Left cardiac atrium (tissue), 4 donors: ENCODE results near the gene CCDC117. TPM values are rescaled to one million over a fixed set of nuclear protein-coding genes. Genes with fewer than 3 reads are reported as not detected.

ENCODE experiments used
- ATAC-seq, 2 donors: fragments of 200-7000 bp; cut with Tn5 transposase; one replicate each; pipeline ENCODE4 v1.9.1; 2020; ENCODE audit warnings: mild to moderate bottlenecking in 2 of 2, moderate library complexity in 2 of 2
- DNase-seq: peaks from one replicate; pipeline ENCODE4 v3.0.0-alpha.2; 2020
- intact Hi-C, 2 donors: fragments of 100-400 bp; cut with DNase I; formaldehyde crosslinking; loops; one replicate each; pipeline versions ENCODE4 v1.14.1 to v1.15.1; 2022 to 2023
- total RNA-seq, 2 donors: library from RNA; stranded (reverse); fragmentation: NEBNext Ultra II Directional; extraction: Animal tissue kit (Norgen Biotek cat#: 25700); gene quantifications; one replicate each; pipeline ENCODE4 v1.2.1, GENCODE V29; 2021
- donor health status: DM: no; HTN: yes; CAD: no.
- donor health status: DM: no; HTN: yes; CAD: no; lungs with severe emphysema.
- donor health status: DM: yes; HTN: yes; CAD: no.
- donor health status: Dilated cardiomyopathy.

CCDC117 gene
- total RNA-seq, 2 donors from 2014 or later: 12.9 to 13.6 TPM

DNA sequence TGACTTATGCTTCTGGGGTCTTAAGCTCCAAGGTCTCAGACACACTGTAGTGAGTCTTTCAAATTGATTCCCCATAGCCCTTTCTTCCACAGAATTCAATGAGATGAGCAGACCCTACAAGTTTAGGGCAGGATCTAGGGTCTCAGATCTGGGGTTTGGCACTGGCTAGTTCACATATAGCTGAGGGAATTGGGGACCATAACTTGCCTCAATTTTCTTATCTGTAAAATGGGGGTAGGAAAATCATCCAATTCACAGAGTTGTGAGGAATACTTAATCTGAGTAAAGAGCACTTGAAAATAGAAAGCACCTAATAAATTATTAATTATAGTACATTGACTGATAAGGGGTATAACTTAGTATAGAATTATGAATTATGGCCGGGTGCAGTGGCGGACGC, 5.9 kb upstream of the CCDC117 start:
- DNase-seq (no peak), ATAC-seq (no peak)
- intact Hi-C loops: no loop called here

DNA sequence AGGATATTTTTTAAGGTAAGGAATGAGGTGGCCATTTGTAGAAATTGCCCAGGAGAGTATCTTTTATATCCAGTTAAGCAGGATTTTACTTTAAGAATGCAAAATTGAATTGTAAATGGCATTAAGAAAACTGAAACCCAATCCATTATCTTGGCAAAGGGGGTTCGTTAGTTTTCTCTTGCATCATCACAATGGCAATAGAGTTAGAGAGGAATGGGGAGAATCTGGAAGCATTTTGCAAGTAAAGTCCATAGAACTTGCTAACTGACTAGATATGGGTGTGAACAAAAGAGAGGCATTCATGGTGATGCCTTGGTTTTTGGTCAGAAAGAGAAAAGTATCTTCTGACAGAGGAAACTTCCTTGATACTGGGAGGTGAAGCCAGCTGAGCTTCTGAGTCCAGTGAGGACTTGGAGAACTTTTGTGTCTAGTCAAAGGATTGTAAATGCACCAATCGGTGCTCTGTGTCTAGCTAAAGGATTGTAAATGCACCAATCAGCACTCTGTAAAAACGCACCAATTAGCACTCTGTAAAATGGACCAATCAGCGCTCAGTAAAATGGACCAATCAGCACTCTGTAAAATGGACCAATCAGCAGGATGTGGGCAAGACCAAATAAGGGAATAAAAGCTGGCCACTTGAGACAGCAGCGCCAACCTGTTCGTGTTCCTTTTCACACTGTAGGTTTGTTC, 3.6 kb upstream of the CCDC117 start:
- no peak for DNase-seq
- intact Hi-C loops: no loop called here
- no peak for ATAC-seq

DNA sequence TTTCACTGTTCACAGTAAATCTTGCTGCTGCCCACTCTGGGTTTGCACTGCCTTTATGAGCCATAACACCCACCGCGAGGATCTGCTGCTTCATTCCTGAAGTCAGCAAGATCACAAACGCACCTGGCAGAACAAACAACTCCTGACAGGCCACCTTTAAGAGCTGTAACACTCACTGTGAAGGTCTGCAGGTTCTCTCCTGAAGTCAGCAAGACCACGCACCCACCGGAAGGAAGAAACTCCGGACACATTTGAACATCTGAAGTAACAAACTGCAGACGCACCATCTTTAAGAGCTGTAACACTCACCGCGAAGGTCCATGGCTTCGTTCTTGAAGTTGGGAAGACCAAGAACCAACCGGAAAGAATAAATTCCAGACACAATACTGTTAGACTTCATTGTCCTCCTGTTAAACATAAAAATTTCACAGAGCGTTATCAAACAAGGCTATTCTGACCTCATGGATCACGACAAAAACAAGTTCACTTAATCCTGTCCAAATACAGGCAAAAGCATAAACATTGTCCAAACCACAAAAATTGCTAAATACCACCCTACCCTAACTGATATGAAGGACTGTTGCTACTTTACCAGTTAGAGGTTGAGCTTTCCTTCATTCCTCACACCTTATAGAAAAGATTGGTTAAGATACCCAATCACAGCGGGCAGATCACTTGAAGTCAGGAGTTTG, 3.0 kb upstream of the CCDC117 start:
- ATAC-seq: no peak
- no peak for DNase-seq
- intact Hi-C loops: no loop called here

DNA sequence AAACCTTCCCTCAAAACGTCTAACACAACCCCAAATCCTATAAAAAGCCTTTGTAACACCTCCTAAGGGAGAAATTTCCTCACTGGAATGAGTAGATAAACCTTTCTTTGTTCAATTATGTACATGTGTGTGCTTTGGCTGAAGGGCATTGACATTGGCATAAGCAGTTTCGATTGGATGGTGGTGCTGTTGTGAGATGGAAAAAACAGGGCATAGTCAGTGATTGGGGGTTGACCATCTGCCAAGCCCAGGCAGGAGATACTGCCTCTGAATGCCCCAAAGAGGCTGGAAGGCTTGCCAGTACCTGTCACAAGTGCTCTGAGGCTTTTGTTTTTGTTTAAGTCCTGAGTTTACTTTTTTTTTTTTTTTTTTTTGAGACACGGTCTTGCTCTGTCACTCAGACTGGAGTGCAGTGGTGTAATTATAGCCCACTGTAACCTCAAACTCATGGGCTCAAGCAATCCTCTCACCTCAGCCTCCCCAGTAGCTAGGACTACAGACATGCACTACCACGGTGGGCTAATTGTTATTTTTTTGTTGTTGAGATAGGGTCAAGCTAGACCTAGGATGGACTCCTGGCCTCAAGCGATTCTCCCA, 1.2 kb upstream of the CCDC117 start:
- DNase-seq: no peak
- intact Hi-C loops: no loop called here
- ATAC-seq: no peak

DNA sequence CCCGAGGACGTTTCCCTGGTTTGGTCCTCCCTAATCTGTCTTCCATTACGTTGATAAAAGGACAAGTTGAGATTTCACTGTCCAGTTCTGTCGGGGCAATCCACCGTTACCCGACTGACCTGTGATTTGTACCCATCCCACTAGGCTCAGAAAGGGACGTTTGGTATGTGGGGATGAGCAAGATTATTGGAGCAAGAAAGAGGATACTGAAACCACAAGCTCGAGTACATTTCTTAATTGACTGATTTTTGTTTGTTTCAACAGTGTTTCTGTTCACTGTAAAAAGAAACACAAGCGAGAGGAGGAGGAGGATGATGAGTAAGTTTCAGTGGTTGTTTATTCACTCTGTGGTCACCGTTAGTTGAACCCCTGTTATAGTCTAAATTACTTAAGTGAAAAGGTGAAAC, 969 bp downstream of the CCDC117 start:
- DNase-seq (no peak), ATAC-seq (no peak)
- intact Hi-C loops: no loop called here

DNA sequence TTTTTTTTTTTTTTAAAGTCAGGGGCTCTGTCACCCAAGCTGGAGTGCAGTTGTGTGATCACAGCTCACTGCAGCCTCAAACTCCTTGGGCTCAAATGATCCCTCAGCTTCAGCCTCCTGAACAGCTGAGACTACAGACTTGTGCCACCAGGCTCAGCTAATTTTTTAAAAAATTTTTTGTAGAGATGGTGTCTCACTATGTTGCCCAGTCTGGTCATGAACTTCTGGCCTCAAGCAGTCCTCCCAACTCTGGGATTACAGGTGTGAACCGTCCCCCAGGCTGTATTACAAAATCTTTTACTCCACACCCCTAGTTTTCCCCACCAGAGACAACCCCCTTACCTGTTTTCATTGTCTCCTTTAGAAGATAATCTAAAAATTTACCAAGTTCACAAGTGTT, 1.9 kb downstream of the CCDC117 start:
- intact Hi-C loops: no loop called here
- DNase-seq (no peak), ATAC-seq (no peak)

DNA sequence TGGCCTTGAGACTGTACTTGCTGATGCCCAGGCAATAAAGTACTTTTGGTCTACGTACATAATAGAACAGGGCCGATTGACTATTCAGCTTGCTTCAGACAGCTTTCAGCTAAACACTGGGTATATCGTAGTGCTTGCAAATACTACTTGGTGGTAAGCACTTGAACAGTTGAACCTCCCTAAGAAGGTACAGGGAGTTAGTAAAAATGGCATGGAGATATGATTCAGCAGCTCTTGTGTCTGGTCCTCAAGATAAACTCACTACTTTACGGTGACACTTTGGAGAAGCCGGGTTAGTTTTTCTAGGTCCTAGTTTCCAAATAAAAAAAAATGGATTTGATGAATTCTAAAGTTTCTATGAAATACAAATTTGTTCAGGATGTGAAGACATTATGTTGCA, 7.3 kb downstream of the CCDC117 start:
- peak in 1 of 2 donors; percentile 21 for ATAC-seq
- intact Hi-C loops: no loop called here

DNA sequence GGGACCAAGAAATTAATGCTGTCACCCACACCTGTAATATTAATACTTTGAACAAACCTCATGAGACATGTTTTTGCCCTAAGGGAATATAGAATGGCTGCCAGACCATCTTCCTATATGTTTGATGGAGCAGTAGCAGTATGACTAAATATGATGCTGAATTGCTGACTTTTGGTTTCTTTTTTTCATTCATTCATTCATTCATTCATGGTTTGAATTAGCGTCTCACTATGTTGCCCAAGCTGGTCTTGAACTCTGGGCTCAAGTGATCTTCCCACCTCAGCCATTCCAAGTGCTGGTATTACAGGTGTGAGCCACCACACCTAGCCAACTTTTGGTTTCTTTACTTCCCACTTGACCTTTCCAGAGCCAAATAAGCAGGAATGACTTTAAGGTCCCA, 7.8 kb downstream of the CCDC117 start:
- intact Hi-C loops: no loop called here
- DNase-seq (no peak), ATAC-seq (no peak)

More for the DNA sequence above, 7.3 kb downstream of the CCDC117 start:
- DNase-seq: no peak

DNA sequence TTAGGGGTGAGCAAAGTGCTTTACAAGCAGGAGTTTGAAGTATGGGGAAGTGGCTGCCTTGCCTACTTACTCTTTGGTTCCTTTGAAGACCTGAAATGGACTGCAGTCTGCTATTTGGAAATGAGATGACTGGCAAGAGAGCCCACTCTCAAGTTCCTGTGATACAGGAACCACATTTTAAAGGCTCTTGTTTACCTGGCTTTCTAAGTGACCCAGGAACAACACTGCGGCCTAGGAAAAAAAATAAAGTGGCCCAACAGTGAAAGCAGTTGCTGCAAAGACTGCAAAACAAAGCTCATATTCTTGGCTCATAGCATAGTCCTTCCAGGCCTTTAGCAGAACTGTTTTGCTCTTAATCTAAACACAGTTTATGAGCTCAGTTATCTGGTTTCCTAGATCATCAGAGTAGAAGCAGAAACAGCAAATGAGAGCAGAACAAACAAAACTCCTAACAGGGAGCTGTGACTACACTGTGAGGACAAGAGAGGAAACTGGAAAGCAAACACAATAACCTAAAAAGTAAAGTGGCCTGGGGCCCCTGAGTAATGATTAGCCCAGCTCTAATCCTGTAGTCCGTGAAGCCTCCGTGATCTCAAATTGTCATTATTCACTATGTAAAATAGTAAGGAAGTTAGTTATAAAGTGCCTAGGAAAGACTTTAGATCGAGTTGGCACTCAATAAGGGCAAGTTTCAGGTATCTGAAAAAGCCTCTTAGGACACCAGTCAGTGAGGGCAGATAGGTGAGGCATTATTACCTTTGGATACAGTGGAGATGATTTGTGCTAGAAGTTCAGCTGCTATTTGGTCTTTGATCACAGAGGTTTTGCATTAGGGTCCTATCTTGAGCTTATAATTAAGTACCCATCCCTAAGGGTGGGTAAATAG, 11.5 kb downstream of the CCDC117 start:
- ATAC-seq (no peak), DNase-seq (no peak)
- intact Hi-C loops: no loop called here

DNA sequence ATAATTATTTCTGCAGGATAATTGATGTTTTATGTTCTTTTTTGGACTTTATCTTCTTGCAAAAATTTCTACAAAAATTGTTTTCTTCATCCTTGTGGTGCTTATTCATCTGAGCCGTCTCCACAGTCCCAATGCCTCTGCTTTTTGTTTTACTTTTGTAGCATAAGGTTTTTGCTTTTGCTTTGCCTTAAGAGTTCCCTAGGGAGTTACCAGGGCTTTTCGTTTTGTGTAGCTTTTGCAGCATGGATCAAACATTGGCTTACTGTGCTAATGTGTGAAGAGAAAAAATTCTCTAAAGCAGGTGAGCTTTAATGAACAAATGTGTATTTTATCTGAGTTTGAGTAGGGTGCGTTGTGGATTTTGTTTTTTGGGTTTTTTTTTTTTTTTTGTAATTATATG, 16.1 kb downstream of the CCDC117 start:
- intact Hi-C loops: no loop called here
- no peak for ATAC-seq
- DNase-seq: no peak

DNA sequence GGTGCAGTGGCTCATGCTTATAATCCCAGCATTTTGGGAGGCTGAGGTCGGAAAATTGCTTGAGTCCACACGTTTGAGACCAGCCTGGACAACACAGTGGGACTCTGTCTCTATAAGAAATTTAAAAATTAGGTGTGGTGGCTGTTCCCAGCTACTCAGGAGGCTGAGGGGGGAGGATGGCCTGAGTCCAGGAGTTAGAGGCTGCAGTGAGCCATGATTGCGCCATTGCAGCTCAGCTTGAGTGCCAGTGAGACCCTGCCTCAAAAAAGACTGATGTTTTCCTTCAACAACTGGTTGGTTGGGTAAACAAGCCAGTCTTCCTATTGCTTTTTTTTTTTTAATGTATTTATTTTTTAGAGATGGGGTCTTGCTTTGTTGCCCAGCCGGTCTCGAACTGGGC, 18.6 kb downstream of the CCDC117 start:
- intact Hi-C loops: no loop called here
- DNase-seq: no peak
- ATAC-seq: no peak

DNA sequence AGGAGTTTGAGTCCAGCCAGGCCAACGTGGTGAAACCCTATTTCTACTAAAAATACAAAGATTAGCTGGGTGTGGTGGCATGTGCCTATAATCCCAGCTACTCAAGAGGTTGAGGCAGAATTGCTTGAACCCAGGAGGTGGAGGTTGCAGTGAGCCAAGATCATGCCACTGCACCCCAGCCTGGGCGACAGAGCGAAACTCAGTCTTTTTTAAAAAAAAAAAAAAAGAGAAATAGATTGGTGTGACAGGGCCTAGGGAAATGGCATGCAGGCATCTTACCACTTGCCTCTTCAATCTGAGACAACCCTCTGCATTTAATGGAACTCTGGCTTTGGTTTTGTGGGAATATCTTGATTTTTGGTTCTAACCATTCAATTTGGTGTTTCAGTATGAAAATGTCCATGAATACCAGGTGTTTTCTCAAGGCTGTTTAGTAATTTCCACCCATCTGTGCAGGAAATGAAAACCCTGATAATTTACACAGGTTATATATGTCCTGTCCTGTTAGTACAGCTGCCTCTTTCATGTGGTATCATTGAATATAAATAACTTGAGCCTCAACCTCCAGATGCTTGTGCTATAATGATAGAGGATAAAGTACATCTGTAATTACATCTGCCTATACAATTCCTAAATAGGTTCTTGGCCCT, 19.5 kb downstream of the CCDC117 start:
- intact Hi-C loops: no loop called here
- DNase-seq: no peak

DNA sequence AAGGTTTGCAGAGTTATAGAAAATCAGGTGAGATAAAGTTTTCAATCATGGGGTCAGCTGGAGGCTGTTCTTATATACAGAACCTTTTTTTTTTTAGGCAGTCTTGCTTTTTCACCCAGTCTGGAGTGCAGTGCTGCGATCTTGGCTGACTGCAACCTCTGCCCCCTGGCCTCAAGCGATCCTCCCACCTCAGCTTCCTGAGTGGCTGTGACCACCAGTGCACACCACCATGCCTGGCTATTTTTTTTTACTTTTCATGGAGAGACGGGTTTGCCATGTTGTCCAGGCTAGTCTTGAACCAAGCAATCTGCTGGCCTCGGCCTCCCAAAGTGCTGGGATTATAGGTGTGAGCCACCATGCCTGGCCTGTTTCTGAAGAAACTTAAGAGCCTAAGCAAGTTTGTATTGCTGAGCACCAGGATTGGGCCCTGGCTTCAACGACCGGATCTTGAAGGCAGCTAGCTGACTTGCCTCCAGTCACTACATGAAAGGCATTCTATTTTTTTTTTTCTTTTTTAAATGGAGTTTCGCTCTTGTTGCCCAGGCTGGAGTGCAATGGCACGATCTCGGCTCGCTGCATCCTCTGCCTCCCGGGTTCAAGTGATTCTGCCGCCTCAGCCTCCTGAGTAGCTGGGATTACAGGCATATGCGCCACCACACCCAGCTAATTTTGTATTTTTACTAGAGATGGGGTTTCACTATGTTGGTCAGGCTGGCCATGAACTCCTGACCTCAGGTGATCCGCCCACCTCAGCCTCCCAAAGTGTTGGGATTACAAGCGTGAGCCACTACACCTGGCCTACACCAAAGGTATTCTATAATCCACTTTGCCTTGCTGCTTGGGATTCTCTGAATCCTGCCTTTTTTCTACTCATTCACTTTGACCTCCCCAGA, 20.2 kb downstream of the CCDC117 start:
- peak in 1 of 2 donors; percentile 31 for ATAC-seq
- intact Hi-C loops: no loop called here

More for the DNA sequence above, 19.5 kb downstream of the CCDC117 start:
- ATAC-seq: peak in 1 of 2 donors; percentile 4

DNA sequence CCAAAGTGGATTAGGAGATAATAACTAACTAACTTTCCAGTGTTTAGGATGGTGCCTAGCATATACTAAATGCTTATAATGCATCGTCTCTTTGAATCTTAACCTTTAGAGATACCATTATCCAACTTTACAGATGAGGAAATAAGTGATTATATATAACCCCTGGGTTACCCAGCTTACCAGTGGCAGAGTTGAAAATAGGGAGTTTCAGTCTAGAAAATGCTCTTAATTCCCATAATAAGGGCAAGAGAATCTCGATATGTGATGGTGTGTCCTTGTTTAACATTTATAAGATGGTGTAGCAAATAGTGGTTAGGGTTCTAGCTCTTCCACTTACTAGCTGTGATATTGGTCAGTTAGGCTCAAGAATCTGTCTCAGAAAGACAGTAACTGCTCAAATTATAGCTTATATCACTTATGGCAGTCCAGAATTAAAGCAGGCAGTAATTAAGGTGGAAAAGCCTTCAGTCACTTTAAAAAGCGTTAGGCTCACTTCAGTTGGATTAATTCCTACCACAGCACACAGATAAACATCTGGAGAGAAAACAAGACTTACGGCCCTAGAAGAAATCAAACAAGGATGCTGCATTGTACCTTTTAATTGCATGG, 21.6 kb downstream of the CCDC117 start:
- ATAC-seq (no peak), DNase-seq (no peak)
- intact Hi-C loops: no loop called here

More for the DNA sequence above, 20.2 kb downstream of the CCDC117 start:
- DNase-seq: no peak

DNA sequence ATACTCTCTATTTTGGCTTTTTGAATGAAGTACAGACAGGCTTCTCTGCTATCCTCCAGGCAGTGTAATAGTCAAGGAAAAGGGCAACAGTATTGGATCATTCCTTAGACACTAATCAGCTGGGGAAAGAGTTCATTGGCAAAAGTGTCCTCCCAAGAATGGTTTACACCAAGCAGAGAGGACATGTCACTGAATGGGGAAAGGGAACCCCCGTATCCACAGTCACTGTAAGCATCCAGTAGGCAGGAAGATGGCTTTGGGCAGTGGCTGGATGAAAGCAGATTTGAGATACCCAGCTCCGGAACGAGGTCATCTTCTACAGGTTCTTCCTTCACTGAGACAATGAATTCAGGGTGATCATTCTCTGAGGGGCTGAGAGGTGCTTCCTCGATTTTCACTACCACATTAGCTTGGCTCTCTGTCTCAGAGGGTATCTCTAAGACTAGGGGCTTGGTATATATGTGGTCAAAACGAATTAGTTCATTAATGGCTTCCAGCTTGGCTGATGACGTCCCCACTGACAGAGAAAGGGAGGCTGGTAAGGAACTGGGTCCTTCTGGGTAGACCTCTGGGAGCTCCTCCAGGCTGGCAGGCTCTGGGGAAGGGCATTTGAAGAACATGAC, 22.7 kb downstream of the CCDC117 start:
- intact Hi-C loops: no loop called here
- DNase-seq: no peak
- ATAC-seq: no peak

DNA sequence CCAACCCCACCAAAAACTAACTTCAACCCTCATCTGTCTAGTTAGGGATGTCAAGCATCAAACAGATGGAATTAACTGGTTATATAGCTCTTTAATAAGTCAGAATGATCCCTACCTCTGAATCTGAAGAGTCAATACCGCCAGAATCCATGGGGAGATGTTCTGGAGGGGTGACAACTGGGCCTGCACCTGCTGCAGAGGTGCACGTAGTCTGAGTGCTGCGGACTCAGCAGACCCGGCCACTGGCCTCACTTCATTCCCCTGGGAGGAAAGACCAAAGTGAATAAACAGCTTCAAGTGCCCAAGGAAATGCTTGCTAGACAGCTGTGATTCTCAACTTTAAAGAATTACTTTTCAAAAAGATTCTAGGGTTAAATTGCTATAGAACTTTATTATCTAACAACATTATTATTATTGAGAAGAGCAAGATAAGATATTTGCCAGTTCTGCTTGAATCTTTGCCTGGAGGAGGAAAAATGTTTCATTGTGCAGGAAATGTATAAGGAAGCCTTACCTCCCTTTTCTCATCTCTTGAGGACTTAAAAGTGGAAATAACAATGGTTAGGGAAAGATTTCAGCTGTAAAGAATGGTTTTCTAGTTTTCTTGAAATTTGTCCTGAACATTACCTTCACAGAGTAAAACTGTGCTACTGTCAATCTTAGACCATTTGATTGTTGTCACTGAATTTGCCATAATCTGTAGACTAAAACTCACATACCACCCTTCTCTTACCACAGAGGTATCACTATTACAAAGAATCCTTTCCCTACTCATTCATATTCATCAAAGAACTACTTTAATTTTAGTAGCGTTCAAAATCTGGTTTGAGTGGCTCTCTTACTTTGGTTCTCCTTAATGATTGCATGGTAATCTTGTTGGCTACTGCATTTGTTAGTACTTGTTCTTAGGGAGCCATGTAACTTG, 23.7 kb downstream of the CCDC117 start:
- intact Hi-C loops: no loop called here
- DNase-seq (no peak), ATAC-seq (no peak)
